RPMI7951 (cell line): ENCODE data around the gene HAND1. TPM values are rescaled to one million over a fixed set of nuclear protein-coding genes. Genes with fewer than 3 reads are reported as not detected.

ENCODE experiments used
- DNase-seq: peaks from one replicate; pipeline ENCODE4 v3.0.0-alpha.2; 2012; ENCODE audit warnings: low read depth
- total RNA-seq: library from RNA; depleted of rRNA; stranded (reverse); fragments of >200 nt; shearing (Covaris generic); gene quantifications from 2 replicates; pipeline ENCODE4 v1.2.3, GENCODE V29; 2014

HAND1 gene
- total RNA-seq, 1 experiment from 2014 or later, result not detected

- DNase-seq, result no peak
Observed at GRCh38 chr5:154459015-154459414, 19.0 kb downstream of the HAND1 start.

- DNase-seq, result no peak
Observed at GRCh38 chr5:154456540-154456939, 21.5 kb downstream of the HAND1 start.

GRCh38 chr5:154455585-154455984 lies 22.4 kb downstream of the HAND1 start:
- no peak for DNase-seq

GRCh38 chr5:154451957-154452356 lies 26.1 kb downstream of the HAND1 start:
- DNase-seq, result no peak

- peak; percentile 15 for DNase-seq
Observed at GRCh38 chr5:154449786-154450185, 28.2 kb downstream of the HAND1 start.

- no peak for DNase-seq
Observed at GRCh38 chr5:154447089-154447725, 30.8 kb downstream of the HAND1 start.

GRCh38 chr5:154446195-154447088 lies 31.6 kb downstream of the HAND1 start:
- peak; percentile 50 for DNase-seq

GRCh38 chr5:154445422-154446194 lies 32.4 kb downstream of the HAND1 start, which contains the start of gene SAP30L:
Gene SAP30L (plus strand): TSS chr5:154445997. CDS start chr5:154446605, 608 bp downstream.
- DNase-seq, result peak; percentile 89

GRCh38 chr5:154444556-154445421 lies 33.2 kb downstream of the HAND1 start:
- DNase-seq, result peak; percentile 11

GRCh38 chr5:154442801-154443200 lies 35.2 kb downstream of the HAND1 start:
- DNase-seq, result no peak

- no peak for DNase-seq
Observed at GRCh38 chr5:154440540-154440939, 37.5 kb downstream of the HAND1 start.

GRCh38 chr5:154437281-154437965 lies 40.6 kb downstream of the HAND1 start:
- no peak for DNase-seq

- no peak for DNase-seq
Observed at GRCh38 chr5:154435226-154435625, 42.8 kb downstream of the HAND1 start.

- no peak for DNase-seq
Observed at GRCh38 chr5:154430961-154431630, 46.9 kb downstream of the HAND1 start.

- DNase-seq, result no peak
Observed at GRCh38 chr5:154430466-154430865, 47.6 kb downstream of the HAND1 start.

GRCh38 chr5:154429341-154429740 lies 48.7 kb downstream of the HAND1 start:
- DNase-seq, result no peak

GRCh38 chr5:154428208-154428607 lies 49.8 kb downstream of the HAND1 start:
- no peak for DNase-seq
